Keratinocyte (primary cell): ENCODE results near the gene ADM. TPM values are rescaled to one million over a fixed set of nuclear protein-coding genes. Genes with fewer than 3 reads are reported as not detected.

Source experiments
- DNase-seq: peaks from one replicate; pipeline ENCODE4 v3.0.0-alpha.2; 2011; ENCODE audit warnings: low read depth, missing footprints, low spot score
- FAIRE-seq: peaks from 2 replicates; lab custom pipeline; 2011; peaks lifted over from hg19 to GRCh38; lab: Jason Lieb, UNC
- H2AFZ ChIP-seq: 2 replicates; pipeline ENCODE4 v1.6.0; 2012; ENCODE audit warnings: low read length, control low read depth, inconsistent platforms; ENCODE audit not compliant: control insufficient read depth
- H3K27ac ChIP-seq: 2 replicates; pipeline ENCODE4 v1.5.1; 2011; ENCODE audit warnings: low read length; ENCODE audit not compliant: control insufficient read depth, insufficient read depth
- H3K27me3 ChIP-seq: 3 replicates; pipeline ENCODE4 v1.6.0; 2011; ENCODE audit warnings: low read length; ENCODE audit not compliant: control insufficient read depth, insufficient read depth; ENCODE audit errors: extremely low read depth
- H3K36me3 ChIP-seq, 2 experiments: 2 replicates in 1 of 2; 3 replicates in 1 of 2; pipeline ENCODE4 v1.5.1; 2011; ENCODE audit warnings: low read length in 2 of 2, mild to moderate bottlenecking in 1 of 2; ENCODE audit not compliant: control insufficient read depth in 2 of 2, insufficient read depth in 2 of 2; ENCODE audit errors: extremely low read depth in 1 of 2
- H3K4me1 ChIP-seq: 3 replicates; pipeline ENCODE4 v1.5.1; 2011; ENCODE audit warnings: low read length; ENCODE audit not compliant: control insufficient read depth, insufficient read depth; ENCODE audit errors: extremely low read depth
- H3K4me2 ChIP-seq: 3 replicates; pipeline ENCODE4 v1.6.0; 2011; ENCODE audit warnings: low read depth, low read length; ENCODE audit not compliant: control insufficient read depth, insufficient read depth; ENCODE audit errors: extremely low read depth
- H3K4me3 ChIP-seq, 3 experiments: fragments of 200-600 bp in 1 of 3; sonication (generic) in 1 of 3; 2 replicates in 2 of 3; 3 replicates in 1 of 3; pipeline ENCODE4 v1.5.1; 2011 to 2016; ENCODE audit warnings: low read length in 3 of 3, mild to moderate bottlenecking in 3 of 3, control low read depth in 2 of 3, inconsistent platforms in 1 of 3, low read depth in 1 of 3, mixed read lengths in 1 of 3, mixed run types in 1 of 3, moderate library complexity in 1 of 3; ENCODE audit not compliant: control insufficient read depth in 2 of 3, insufficient read depth in 2 of 3; ENCODE audit errors: extremely low read depth in 1 of 3
- H3K79me2 ChIP-seq: 2 replicates; pipeline ENCODE4 v1.6.0; 2012; ENCODE audit warnings: low read length; ENCODE audit not compliant: control insufficient read depth, insufficient read depth
- H3K9ac ChIP-seq: 3 replicates; pipeline ENCODE4 v1.6.0; 2011; ENCODE audit warnings: low read length; ENCODE audit not compliant: control insufficient read depth, insufficient read depth; ENCODE audit errors: extremely low read depth
- H3K9me1 ChIP-seq: 3 replicates; pipeline ENCODE4 v1.6.0; 2011; ENCODE audit warnings: low read length; ENCODE audit not compliant: control insufficient read depth, insufficient read depth; ENCODE audit errors: extremely low read depth
- H3K9me3 ChIP-seq: 2 replicates; pipeline ENCODE4 v1.5.1; 2012; ENCODE audit warnings: low read depth, low read length; ENCODE audit not compliant: control insufficient read depth
- H4K20me1 ChIP-seq: 3 replicates; pipeline ENCODE4 v1.6.0; 2011; ENCODE audit warnings: low read length; ENCODE audit not compliant: control insufficient read depth, insufficient read depth; ENCODE audit errors: extremely low read depth
- CTCF ChIP-seq, 3 experiments: IDR thresholded peaks in 1 of 3; conservative IDR thresholded peaks in 1 of 3; optimal IDR thresholded peaks in 1 of 3; 2 replicates in 2 of 3; 3 replicates in 1 of 3; pipeline versions ENCODE3 to v1.5.1; 2011; ENCODE audit warnings: low read length in 3 of 3, mild to moderate bottlenecking in 3 of 3, moderate library complexity in 2 of 3, control low read depth in 1 of 3, inconsistent platforms in 1 of 3; ENCODE audit not compliant: insufficient read depth in 2 of 3; ENCODE audit errors: extremely low read depth in 1 of 3
- EZH2 ChIP-seq: IDR thresholded peaks from one replicate; pipeline ENCODE4 v1.6.1; 2012; ENCODE audit warnings: inconsistent platforms, mild to moderate bottlenecking, low read length, moderate library complexity
- dilution Hi-C: fragments of 300-500 bp; cut with MboI; formaldehyde crosslinking; loops from one replicate; pipeline ENCODE4 v1.7.0; 2020; ENCODE audit warnings: low sequenced_read_pairs; ENCODE audit not compliant: extremely low pct_ligation_motif_present
- polyA plus RNA-seq, 5 experiments: library from polyadenylated mRNA; depleted of rRNA in 3 of 5; stranded (reverse) in 3 of 5; stranded (forward) in 1 of 5; unstranded in 1 of 5; fragments of >200 nt; gene quantifications; 1 replicate in 1 of 5; 2 replicates in 3 of 5; 3 replicates in 1 of 5; pipeline versions ENCODE4 v1.2.1 to v1.2.3, GENCODE V29; 2011 to 2012; ENCODE audit warnings: missing spikeins in 2 of 5, low read depth in 1 of 5, low replicate concordance in 1 of 5

ADM gene
- polyA plus RNA-seq, 1 donor (not counting 4 experiments of a cell fraction or from before 2014, with no cell fraction given), result 57.9 TPM

DNA sequence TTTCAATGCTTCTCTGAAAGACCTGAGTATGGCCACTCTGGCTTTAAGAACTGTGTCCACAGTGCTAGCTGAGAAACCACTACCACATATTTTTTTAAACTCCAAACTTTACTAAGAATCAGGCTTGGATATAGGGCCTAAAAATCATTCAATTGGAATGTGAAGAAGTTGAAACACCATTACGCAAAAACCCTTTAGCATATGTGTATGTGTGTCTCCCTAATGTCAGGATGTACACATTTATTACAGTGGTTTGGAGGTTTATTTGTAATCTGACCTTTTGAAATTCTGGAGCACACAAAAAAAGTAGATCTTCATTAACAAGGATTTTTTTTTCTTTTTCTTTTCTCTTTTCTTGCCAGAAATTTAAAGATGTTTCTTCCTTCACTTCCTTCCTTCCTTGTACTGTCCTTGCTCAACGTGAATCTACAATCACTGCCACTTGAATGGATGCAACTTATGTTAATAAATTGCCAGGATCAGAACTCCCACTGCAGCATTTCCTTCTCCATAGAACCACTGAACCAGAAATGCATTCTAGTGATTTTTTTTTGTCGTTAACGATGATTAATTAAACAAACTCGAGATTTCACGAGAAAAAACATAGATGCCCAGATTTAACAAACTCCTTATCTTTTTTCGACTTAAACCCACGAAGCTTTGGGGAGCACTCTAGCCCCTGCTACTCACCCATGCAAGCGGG, 3.1 kb upstream of the ADM start:
- Histone ChIP-seq H3K4me3 (peak overlapping the region; percentile 89 to 97 (median 97)), H3K79me2 (peaks cover 25% of the 10 kb centered on the region), H4K20me1 (no peaks in the 10 kb centered on the region), H3K9me3 (no peaks in the 10 kb centered on the region), H3K27me3 (no peaks in the 10 kb centered on the region), H3K9ac (peak overlapping the region; percentile 89), H3K27ac (peak overlapping the region; percentile 90), H3K4me1 (peaks cover 23% of the 10 kb centered on the region), H2AFZ (no peak overlapping the region), H3K36me3 (peaks cover 3 to 5% of the 10 kb centered on the region in 2 experiments), H3K4me2 (peak overlapping the region; percentile 96), H3K9me1 (no peaks in the 10 kb centered on the region)
- DNase-seq (no peak), FAIRE-seq (no peak)
- dilution Hi-C loops, result no loop called here
- no peak for TF ChIP-seq EZH2

- Histone ChIP-seq H3K27ac (peak overlapping the region; percentile 90), H4K20me1 (no peaks in the 10 kb centered on the region), H3K36me3 (peaks cover 3 to 5% of the 10 kb centered on the region in 2 experiments), H3K4me2 (peak overlapping the region; percentile 96), H3K9me1 (no peaks in the 10 kb centered on the region), H3K27me3 (no peaks in the 10 kb centered on the region), H2AFZ (peak overlapping the region; percentile 86), H3K9ac (peak overlapping the region; percentile 89), H3K4me1 (peaks cover 23% of the 10 kb centered on the region), H3K9me3 (no peaks in the 10 kb centered on the region), H3K79me2 (peaks cover 26% of the 10 kb centered on the region), H3K4me3 (peak overlapping the region; percentile 89 to 97 (median 97))
- no peak for FAIRE-seq
- dilution Hi-C loops, result no loop called here
- no peak for TF ChIP-seq CTCF (optimal IDR thresholded peaks at IDR 0.05 in 1 of 3, IDR thresholded peaks at IDR 0.05 in 1 of 3, conservative IDR thresholded peaks at IDR 0.05 in 1 of 3; ENCODE audit: extremely low read depth in 1 of 3, insufficient read depth in 2 of 3, low read length in 3 of 3)
- TF ChIP-seq EZH2, result no peak
- DNase-seq, result no peak
Observed at GRCh38 chr11:10302359-10302743, 2.5 kb upstream of the ADM start.
